Thoracic aorta (tissue), 2 donors: Measurements from ENCODE around the gene PRKCD. TPM values are rescaled to one million over a fixed set of nuclear protein-coding genes. Genes with fewer than 3 reads are reported as not detected.

Experiments used
- ATAC-seq: fragments of 150-250 bp; one replicate; pipeline ENCODE4 v1.8.0; 2017; ENCODE audit warnings: low read depth; ENCODE audit not compliant: insufficient number of reproducible peaks, low FRiP score
- DNase-seq: peaks from one replicate; pipeline ENCODE4 v3.0.0-alpha.2; 2020; ENCODE audit warnings: low spot score
- H3K27ac ChIP-seq, 2 donors: fragments of 200-600 bp; sonication (generic); 1 replicate in 1 of 2; 2 replicates in 1 of 2; pipeline ENCODE4 v1.5.1; 2016; ENCODE audit warnings: mild to moderate bottlenecking in 2 of 2, moderate library complexity in 2 of 2
- H3K27me3 ChIP-seq: fragments of 200-600 bp; sonication (generic); replicated peaks from 2 replicates; pipeline ENCODE4 v1.6.0; 2016; ENCODE audit warnings: mild to moderate bottlenecking; ENCODE audit not compliant: insufficient read depth
- H3K36me3 ChIP-seq: fragments of 200-600 bp; sonication (generic); one replicate; pipeline ENCODE4 v1.5.1; 2016
- H3K4me1 ChIP-seq, 2 donors: fragments of 200-600 bp; sonication (generic); 1 replicate in 1 of 2; 2 replicates in 1 of 2; pipeline versions ENCODE4 v1.5.1 to v1.6.0; 2016; ENCODE audit warnings: low read depth in 2 of 2, mild to moderate bottlenecking in 1 of 2; ENCODE audit not compliant: control insufficient read depth in 1 of 2
- H3K4me3 ChIP-seq: fragments of 200-600 bp; sonication (generic); 2 replicates; pipeline ENCODE4 v1.5.1; 2016; ENCODE audit warnings: mild to moderate bottlenecking
- H3K9me3 ChIP-seq: fragments of 200-600 bp; sonication (generic); 2 replicates; pipeline ENCODE4 v1.5.1; 2016
- total RNA-seq, 2 donors: library from RNA; depleted of rRNA; stranded (reverse); fragments of >200 nt; gene quantifications; one replicate each; pipeline versions ENCODE4 v1.1.0 to v1.2.3, GENCODE V29; 2016
- TF ChIP-seq, protein P1 (sequence below): fragments of 200-600 bp; sonication (generic); IDR thresholded peaks from one replicate; pipeline ENCODE4 v1.5.1; 2019; ENCODE audit warnings: antibody characterized with exemption

PRKCD gene
- total RNA-seq, 2 donors from 2014 or later = 17.5 to 20.2 TPM

DNA sequence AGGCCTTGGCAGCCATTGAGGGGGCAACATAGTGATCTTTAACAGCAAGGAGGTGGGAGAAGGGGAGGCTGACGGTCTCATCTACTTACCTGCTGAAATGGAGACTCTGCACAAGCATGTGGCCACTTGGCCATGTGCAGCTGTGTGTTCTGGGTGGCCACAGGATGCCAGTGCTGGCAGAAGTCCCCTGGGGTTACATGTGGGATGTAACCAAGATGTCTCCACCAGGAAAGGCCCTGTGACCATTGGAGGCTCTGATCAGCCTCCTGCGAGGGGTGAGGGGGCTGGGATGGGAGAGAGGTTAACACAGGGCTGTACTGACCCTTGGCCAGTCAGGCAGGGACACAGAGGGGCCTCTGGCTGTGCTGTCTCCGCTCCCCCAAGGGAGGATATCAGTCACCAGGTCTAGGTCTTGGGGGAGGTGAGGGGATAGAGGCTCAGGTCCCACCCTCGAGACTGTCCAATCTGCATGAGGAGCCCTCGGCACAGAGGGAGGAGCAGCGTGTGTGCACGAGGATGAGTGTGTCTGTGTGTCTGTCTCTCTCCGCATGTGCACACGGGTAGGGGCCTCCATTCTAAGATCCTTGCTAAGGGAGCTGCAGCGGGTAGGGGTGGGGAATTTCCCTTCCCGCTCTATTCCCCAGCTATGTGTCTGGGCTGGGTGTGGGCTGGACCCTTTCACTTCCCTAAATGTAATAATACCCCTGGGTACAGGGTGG, 19.5 kb downstream of the PRKCD start:
- ATAC-seq = no peak
- no peaks in the 10 kb centered on the region for H3K4me1 ChIP-seq
- no peaks in the 10 kb centered on the region for H3K27me3 ChIP-seq
- no peak for DNase-seq
- no peaks in the 10 kb centered on the region for H3K9me3 ChIP-seq
- TF ChIP-seq, protein P1, sequence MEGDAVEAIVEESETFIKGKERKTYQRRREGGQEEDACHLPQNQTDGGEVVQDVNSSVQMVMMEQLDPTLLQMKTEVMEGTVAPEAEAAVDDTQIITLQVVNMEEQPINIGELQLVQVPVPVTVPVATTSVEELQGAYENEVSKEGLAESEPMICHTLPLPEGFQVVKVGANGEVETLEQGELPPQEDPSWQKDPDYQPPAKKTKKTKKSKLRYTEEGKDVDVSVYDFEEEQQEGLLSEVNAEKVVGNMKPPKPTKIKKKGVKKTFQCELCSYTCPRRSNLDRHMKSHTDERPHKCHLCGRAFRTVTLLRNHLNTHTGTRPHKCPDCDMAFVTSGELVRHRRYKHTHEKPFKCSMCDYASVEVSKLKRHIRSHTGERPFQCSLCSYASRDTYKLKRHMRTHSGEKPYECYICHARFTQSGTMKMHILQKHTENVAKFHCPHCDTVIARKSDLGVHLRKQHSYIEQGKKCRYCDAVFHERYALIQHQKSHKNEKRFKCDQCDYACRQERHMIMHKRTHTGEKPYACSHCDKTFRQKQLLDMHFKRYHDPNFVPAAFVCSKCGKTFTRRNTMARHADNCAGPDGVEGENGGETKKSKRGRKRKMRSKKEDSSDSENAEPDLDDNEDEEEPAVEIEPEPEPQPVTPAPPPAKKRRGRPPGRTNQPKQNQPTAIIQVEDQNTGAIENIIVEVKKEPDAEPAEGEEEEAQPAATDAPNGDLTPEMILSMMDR = no peak
- H3K4me3 ChIP-seq = no peak overlapping the region
- H3K36me3 ChIP-seq = peaks cover 56% of the 10 kb centered on the region
- no peak overlapping the region for H3K27ac ChIP-seq

DNA sequence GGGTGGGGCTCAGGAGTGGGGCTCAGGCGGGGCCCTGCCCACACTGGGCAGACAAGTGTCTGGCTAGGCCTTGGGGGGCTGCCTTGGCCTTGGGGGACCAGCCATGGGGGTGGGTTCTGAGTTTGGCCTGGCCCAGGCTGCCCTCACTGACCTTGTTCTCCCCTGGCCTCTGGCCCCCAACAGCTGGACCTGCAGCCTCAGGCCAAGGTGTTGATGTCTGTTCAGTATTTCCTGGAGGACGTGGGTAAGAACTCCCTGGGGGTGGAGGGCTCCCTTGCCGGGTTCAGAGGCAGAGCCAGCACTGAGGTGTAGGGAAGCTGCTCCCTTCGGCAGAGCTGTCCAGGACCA, 20.0 kb downstream of the PRKCD start:
- no peaks in the 10 kb centered on the region for H3K9me3 ChIP-seq
- H3K4me1 ChIP-seq = no peaks in the 10 kb centered on the region
- TF ChIP-seq, protein P1 = no peak
- H3K27me3 ChIP-seq = no peaks in the 10 kb centered on the region
- H3K36me3 ChIP-seq = peaks cover 51% of the 10 kb centered on the region
- no peak overlapping the region for H3K27ac ChIP-seq
- H3K4me3 ChIP-seq = no peak overlapping the region
- DNase-seq (no peak), ATAC-seq (no peak)

DNA sequence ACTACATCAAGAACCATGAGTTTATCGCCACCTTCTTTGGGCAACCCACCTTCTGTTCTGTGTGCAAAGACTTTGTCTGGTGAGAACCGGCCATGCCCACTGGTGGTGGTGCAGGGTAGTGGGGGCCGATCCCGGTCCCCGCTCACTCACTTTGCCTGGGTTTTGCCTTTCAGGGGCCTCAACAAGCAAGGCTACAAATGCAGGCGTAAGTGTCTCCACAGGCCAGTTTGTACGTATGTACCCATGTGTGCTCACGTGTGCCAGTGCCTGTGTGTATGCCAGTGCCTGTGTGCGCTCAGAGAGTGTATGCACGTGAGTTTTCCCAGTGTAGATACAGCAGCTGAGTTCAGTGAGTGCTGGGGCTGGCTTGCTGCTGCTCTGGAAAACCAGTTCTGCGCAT, 20.5 kb downstream of the PRKCD start:
- TF ChIP-seq, protein P1 = no peak
- H3K4me1 ChIP-seq = no peaks in the 10 kb centered on the region
- no peaks in the 10 kb centered on the region for H3K27me3 ChIP-seq
- H3K4me3 ChIP-seq = no peak overlapping the region
- H3K27ac ChIP-seq = no peak overlapping the region
- H3K36me3 ChIP-seq = peaks cover 50% of the 10 kb centered on the region
- no peak for ATAC-seq
- H3K9me3 ChIP-seq = no peaks in the 10 kb centered on the region
- no peak for DNase-seq

DNA sequence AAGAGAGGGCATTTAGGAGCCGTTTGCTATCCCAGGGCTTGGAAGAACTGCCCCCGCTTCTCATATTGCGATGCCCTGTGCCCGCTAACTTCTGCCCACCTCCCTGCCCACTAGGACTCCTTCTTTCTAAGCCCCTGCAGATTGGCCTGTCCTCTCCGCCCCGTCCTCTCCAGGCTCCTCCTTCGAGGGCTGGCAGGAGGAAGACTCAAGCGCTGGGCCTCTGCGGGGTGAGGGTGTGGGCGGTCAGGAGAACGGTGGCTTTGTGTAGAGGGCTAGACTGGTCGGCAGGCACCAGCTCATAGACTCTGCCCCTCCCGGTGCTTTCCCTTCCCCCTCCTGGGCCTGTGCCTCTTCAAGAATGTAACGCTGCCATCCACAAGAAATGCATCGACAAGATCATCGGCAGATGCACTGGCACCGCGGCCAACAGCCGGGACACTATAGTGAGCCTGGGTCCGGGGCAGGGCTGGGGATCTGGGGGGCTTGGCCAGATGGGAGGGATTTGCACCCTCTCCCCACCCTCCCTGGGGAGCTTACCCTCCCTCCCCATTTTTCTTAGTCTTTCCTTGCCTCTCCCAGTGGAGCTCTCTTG, 21.9 kb downstream of the PRKCD start:
- no peaks in the 10 kb centered on the region for H3K9me3 ChIP-seq
- no peak for DNase-seq
- no peaks in the 10 kb centered on the region for H3K4me1 ChIP-seq
- no peaks in the 10 kb centered on the region for H3K27me3 ChIP-seq
- peaks cover 62% of the 10 kb centered on the region for H3K36me3 ChIP-seq
- H3K4me3 ChIP-seq = no peak overlapping the region
- no peak overlapping the region for H3K27ac ChIP-seq
- ATAC-seq = no peak
- TF ChIP-seq, protein P1 = no peak

DNA sequence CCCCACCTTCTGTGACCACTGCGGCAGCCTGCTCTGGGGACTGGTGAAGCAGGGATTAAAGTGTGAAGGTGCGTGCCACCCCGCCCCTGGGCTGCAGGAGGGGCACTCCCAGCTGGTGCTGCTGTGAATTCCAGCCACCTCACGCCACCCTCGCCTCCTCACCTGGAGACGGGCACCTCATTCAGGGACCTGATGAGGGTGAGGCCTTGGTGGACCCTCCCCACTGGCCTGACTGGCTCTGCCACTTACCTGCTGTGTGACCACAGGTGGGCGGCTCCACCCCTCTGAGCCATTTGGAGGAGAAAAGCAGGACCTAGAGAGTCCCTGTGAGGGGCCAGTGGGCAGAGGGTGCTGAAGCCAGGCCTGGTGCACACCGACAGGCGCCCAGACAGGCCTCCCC, 22.5 kb downstream of the PRKCD start:
- Histone ChIP-seq H3K4me1 (no peaks in the 10 kb centered on the region), H3K4me3 (no peak overlapping the region), H3K9me3 (no peaks in the 10 kb centered on the region), H3K27me3 (no peaks in the 10 kb centered on the region), H3K36me3 (peaks cover 62% of the 10 kb centered on the region), H3K27ac (no peak overlapping the region)
- TF ChIP-seq, protein P1 = no peak
- ATAC-seq (no peak), DNase-seq (no peak)
